ENCODE data around the gene SPA17. TPM values are rescaled to one million over a fixed set of nuclear protein-coding genes. Genes with fewer than 3 reads are reported as not detected.

SPA17 gene
- total RNA-seq, 2 experiments from 2014 or later, result 5.1 to 5.5 TPM

- no peaks in the 10 kb centered on the region for H3K79me2 ChIP-seq (ENCODE audit: insufficient read depth, low read depth, low read length)
- no peak overlapping the region for H3K27ac ChIP-seq (ENCODE audit: low read depth, low read length, poor library complexity, severe bottlenecking)
- TF ChIP-seq EZH2phosphoT487 (IDR thresholded peaks at IDR 0.05; ENCODE audit: borderline replicate concordance, low read depth, low read length), result no peak
- no peak for TF ChIP-seq CTCF (conservative IDR thresholded peaks at IDR 0.05; ENCODE audit: low read length)
- H3K4me3 ChIP-seq (ENCODE audit: low read depth, low read length, poor library complexity, severe bottlenecking), result no peak overlapping the region
- H3K4me2 ChIP-seq (ENCODE audit: low read length), result no peak overlapping the region
- no peaks in the 10 kb centered on the region for H3K9me3 ChIP-seq (ENCODE audit: low read length)
- H3K36me3 ChIP-seq (ENCODE audit: insufficient read depth, low read length), result peaks cover 50% of the 10 kb centered on the region
- no peak for DNase-seq (ENCODE audit: low spot score)
- no peaks in the 10 kb centered on the region for H4K20me1 ChIP-seq (ENCODE audit: insufficient read depth, low read length)
- H2AFZ ChIP-seq (ENCODE audit: low read length), result no peak overlapping the region
- intact Hi-C loops (cut with micrococcal nuclease; ENCODE audit: unreplicated experiment), result no loop called here
- BruUV-seq (replicated peaks), result no TSS peak
- H3K4me1 ChIP-seq (ENCODE audit: insufficient read depth, low read length, poor library complexity, severe bottlenecking), result no peaks in the 10 kb centered on the region
- ChIA-PET CTCF (ENCODE audit: unreplicated experiment) (interaction anchor here (1.1 kb wide), 1 partner anchor 18 kb away, joined by 3 read pairs; the partner anchor contains the start of gene TBRG1), POLR2A (interaction anchor here (0.7 to 1.7 kb wide), 5 partner anchors 16 to 62 kb away, joined by 3 to 7 read pairs (median 5); no protein-coding TSS in a partner anchor)
- no peaks in the 10 kb centered on the region for H3K9me2 ChIP-seq (ENCODE audit: insufficient read depth, low read length)
Measured at GRCh38 chr11:124640666-124641065, 33.0 kb upstream of the SPA17 start.

GRCh38 chr11:124642628-124643027, 31.1 kb upstream of the SPA17 start:
- TF ChIP-seq EZH2phosphoT487 (IDR thresholded peaks at IDR 0.05; ENCODE audit: borderline replicate concordance, low read depth, low read length) (no peak), CTCF (conservative IDR thresholded peaks at IDR 0.05; ENCODE audit: low read length) (no peak)
- DNase-seq (ENCODE audit: low spot score), result no peak
- H3K9me2 ChIP-seq (ENCODE audit: insufficient read depth, low read length), result no peaks in the 10 kb centered on the region
- no peak overlapping the region for H3K4me3 ChIP-seq (ENCODE audit: low read depth, low read length, poor library complexity, severe bottlenecking)
- no peaks in the 10 kb centered on the region for H3K9me3 ChIP-seq (ENCODE audit: low read length)
- intact Hi-C loops (cut with micrococcal nuclease; ENCODE audit: unreplicated experiment), result no loop called here
- H2AFZ ChIP-seq (ENCODE audit: low read length), result no peak overlapping the region
- ChIA-PET POLR2A (interaction anchor here (0.9 to 1.3 kb wide), 3 partner anchors 12 to 194 kb away, joined by 3 to 5 read pairs (median 3); no protein-coding TSS in a partner anchor), CTCF (ENCODE audit: unreplicated experiment) (no interaction called here)
- H4K20me1 ChIP-seq (ENCODE audit: insufficient read depth, low read length), result no peaks in the 10 kb centered on the region
- H3K79me2 ChIP-seq (ENCODE audit: insufficient read depth, low read depth, low read length), result no peaks in the 10 kb centered on the region
- BruUV-seq (replicated peaks), result no TSS peak
- H3K4me2 ChIP-seq (ENCODE audit: low read length), result no peak overlapping the region
- H3K4me1 ChIP-seq (ENCODE audit: insufficient read depth, low read length, poor library complexity, severe bottlenecking), result peaks cover 8% of the 10 kb centered on the region
- H3K36me3 ChIP-seq (ENCODE audit: insufficient read depth, low read length), result peaks cover 30% of the 10 kb centered on the region
- H3K27ac ChIP-seq (ENCODE audit: low read depth, low read length, poor library complexity, severe bottlenecking), result no peak overlapping the region

GRCh38 chr11:124643042-124643604, 30.6 kb upstream of the SPA17 start:
- no peaks in the 10 kb centered on the region for H3K9me2 ChIP-seq (ENCODE audit: insufficient read depth, low read length)
- BruUV-seq (replicated peaks), result no TSS peak
- H3K27ac ChIP-seq (ENCODE audit: low read depth, low read length, poor library complexity, severe bottlenecking), result no peak overlapping the region
- H2AFZ ChIP-seq (ENCODE audit: low read length), result no peak overlapping the region
- intact Hi-C loops (cut with micrococcal nuclease; ENCODE audit: unreplicated experiment), result no loop called here
- no peaks in the 10 kb centered on the region for H3K9me3 ChIP-seq (ENCODE audit: low read length)
- CTCF ChIA-PET (ENCODE audit: unreplicated experiment), result no interaction called here
- H3K4me1 ChIP-seq (ENCODE audit: insufficient read depth, low read length, poor library complexity, severe bottlenecking), result peaks cover 8% of the 10 kb centered on the region
- no peak overlapping the region for H3K4me2 ChIP-seq (ENCODE audit: low read length)
- DNase-seq (ENCODE audit: low spot score), result no peak
- H4K20me1 ChIP-seq (ENCODE audit: insufficient read depth, low read length), result no peaks in the 10 kb centered on the region
- no peaks in the 10 kb centered on the region for H3K79me2 ChIP-seq (ENCODE audit: insufficient read depth, low read depth, low read length)
- H3K36me3 ChIP-seq (ENCODE audit: insufficient read depth, low read length), result peaks cover 26% of the 10 kb centered on the region
- no peak for TF ChIP-seq CTCF (conservative IDR thresholded peaks at IDR 0.05; ENCODE audit: low read length)
- no peak for TF ChIP-seq EZH2phosphoT487 (IDR thresholded peaks at IDR 0.05; ENCODE audit: borderline replicate concordance, low read depth, low read length)
- POLR2A ChIA-PET, result interaction anchor here (1.1 to 1.3 kb wide), 2 partner anchors 12 to 193 kb away, joined by 3 read pairs; no protein-coding TSS in a partner anchor
- no peak overlapping the region for H3K4me3 ChIP-seq (ENCODE audit: low read depth, low read length, poor library complexity, severe bottlenecking)

Measured in OCI-LY7 (cell line).